ENCODE results near the gene DYRK2.

DNA sequence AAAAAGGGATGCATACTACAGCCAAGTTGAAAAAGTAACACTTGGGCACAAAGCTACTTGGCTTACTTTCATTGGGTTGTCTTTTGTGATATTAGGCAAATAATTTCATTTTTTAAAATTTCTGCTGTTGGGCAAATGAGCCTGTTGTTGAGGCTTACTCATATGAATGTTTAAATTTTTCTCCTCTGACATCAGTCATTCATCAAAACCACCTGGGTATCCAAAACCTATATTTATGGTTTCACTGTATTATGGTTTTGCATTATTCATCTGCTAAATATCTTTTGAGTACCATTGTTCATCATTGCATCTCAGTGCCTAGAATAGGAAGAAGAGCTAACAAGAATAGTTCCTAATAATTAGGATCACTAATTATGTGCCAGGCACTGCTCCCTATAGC, 28.1 kb downstream of the DYRK2 start:
- TF ChIP-seq, protein P1, sequence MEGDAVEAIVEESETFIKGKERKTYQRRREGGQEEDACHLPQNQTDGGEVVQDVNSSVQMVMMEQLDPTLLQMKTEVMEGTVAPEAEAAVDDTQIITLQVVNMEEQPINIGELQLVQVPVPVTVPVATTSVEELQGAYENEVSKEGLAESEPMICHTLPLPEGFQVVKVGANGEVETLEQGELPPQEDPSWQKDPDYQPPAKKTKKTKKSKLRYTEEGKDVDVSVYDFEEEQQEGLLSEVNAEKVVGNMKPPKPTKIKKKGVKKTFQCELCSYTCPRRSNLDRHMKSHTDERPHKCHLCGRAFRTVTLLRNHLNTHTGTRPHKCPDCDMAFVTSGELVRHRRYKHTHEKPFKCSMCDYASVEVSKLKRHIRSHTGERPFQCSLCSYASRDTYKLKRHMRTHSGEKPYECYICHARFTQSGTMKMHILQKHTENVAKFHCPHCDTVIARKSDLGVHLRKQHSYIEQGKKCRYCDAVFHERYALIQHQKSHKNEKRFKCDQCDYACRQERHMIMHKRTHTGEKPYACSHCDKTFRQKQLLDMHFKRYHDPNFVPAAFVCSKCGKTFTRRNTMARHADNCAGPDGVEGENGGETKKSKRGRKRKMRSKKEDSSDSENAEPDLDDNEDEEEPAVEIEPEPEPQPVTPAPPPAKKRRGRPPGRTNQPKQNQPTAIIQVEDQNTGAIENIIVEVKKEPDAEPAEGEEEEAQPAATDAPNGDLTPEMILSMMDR (conservative IDR thresholded peaks at IDR 0.05; ENCODE audit: low read depth, low read length): no peak
- TF ChIP-seq EZH2phosphoT487 (IDR thresholded peaks at IDR 0.05; ENCODE audit: borderline replicate concordance, low read length): no peak
